Measurements from ENCODE around the gene GET3. TPM values are rescaled to one million over a fixed set of nuclear protein-coding genes. Genes with fewer than 3 reads are reported as not detected.
A peak's percentile ranks its signal among the peaks of the same experiment; 100 is the strongest.

GET3 gene
- total and polyA plus RNA-seq, 2 of the 13 experiments (the other 11 are each of a cell fraction or from before 2014, with no cell fraction given) = 57.7 to 59.4 TPM

- TF ChIP-seq ARID5B (CRISPR knock-in tag; IDR thresholded peaks at IDR 0.05) = no peak
- no peak for TF ChIP-seq ZNF343 (CRISPR knock-in tag; IDR thresholded peaks at IDR 0.05)
- TF ChIP-seq DRAP1 (CRISPR knock-in tag; IDR thresholded peaks at IDR 0.05) = no peak
- TF ChIP-seq ZNF597 (CRISPR knock-in tag; IDR thresholded peaks at IDR 0.05) = no peak
- peak; percentile 57; the same call in 1 of the 2 replicates for TF ChIP-seq ZNF614 (CRISPR knock-in tag; IDR thresholded peaks at IDR 0.05; ENCODE audit: borderline replicate concordance)
- no peak for TF ChIP-seq ZNF619 (CRISPR knock-in tag; IDR thresholded peaks at IDR 0.05)
- no peak for TF ChIP-seq RERE (CRISPR knock-in tag; IDR thresholded peaks at IDR 0.05; ENCODE audit: low read depth)
- TF ChIP-seq ZNF691 (CRISPR knock-in tag; IDR thresholded peaks at IDR 0.05; ENCODE audit: borderline replicate concordance, low read depth) = no peak
- TF ChIP-seq SIX4 (CRISPR knock-in tag; IDR thresholded peaks at IDR 0.05) = no peak
- TF ChIP-seq RAD51 (IDR thresholded peaks at IDR 0.05; ENCODE audit: borderline replicate concordance) = no peak
- TF ChIP-seq SATB2 (CRISPR knock-in tag; IDR thresholded peaks at IDR 0.05) = no peak
- no peak for TF ChIP-seq ZNF275 (CRISPR knock-in tag; IDR thresholded peaks at IDR 0.05; ENCODE audit: borderline replicate concordance)
- TF ChIP-seq ZBTB25 (CRISPR knock-in tag; IDR thresholded peaks at IDR 0.05) = no peak
Observed at GRCh38 chr19:12733369-12734214, 3.7 kb upstream of the GET3 start (continued).

Measured in HepG2 (cell line).